ENCODE measurements around the gene BNC2. TPM values are rescaled to one million over a fixed set of nuclear protein-coding genes. Genes with fewer than 3 reads are reported as not detected.

Gene BNC2
- total RNA-seq, 4 donors from 2014 or later, result 3.9 to 45.4 (median 13.1) TPM

GRCh38 chr9:16509997-16510396 lies 360.5 kb downstream of the BNC2 start:
- H3K27me3 ChIP-seq, result no peaks in the 10 kb centered on the region
- no peak for TF ChIP-seq CTCF (IDR thresholded peaks at IDR 0.05)
- H3K27ac ChIP-seq, result peak overlapping the region in 1 of 4 donors; percentile 7
- no peak overlapping the region for H3K4me3 ChIP-seq
- peaks cover 0 to 4% (median 0%) of the 10 kb centered on the region in 4 donors for H3K4me1 ChIP-seq
- no peaks in the 10 kb centered on the region for H3K36me3 ChIP-seq
- DNase-seq, result no peak
- no peaks in the 10 kb centered on the region for H3K9me3 ChIP-seq

GRCh38 chr9:16505199-16505598 lies 365.3 kb downstream of the BNC2 start:
- DNase-seq, result no peak

GRCh38 chr9:16501726-16502125 lies 368.7 kb downstream of the BNC2 start:
- Histone ChIP-seq H3K36me3 (no peaks in the 10 kb centered on the region), H3K9me3 (no peaks in the 10 kb centered on the region), H3K27ac (no peak overlapping the region), H3K27me3 (no peaks in the 10 kb centered on the region), H3K4me3 (no peak overlapping the region), H3K4me1 (peaks cover 0 to 4% (median 0%) of the 10 kb centered on the region in 4 donors)
- DNase-seq, result no peak
- TF ChIP-seq POLR2A (IDR thresholded peaks at IDR 0.05), result no peak
- no peak for TF ChIP-seq CTCF (IDR thresholded peaks at IDR 0.05)

More at GRCh38 chr9:16505199-16505598, 365.3 kb downstream of the BNC2 start:
- Histone ChIP-seq H3K4me3 (no peak overlapping the region), H3K27me3 (no peaks in the 10 kb centered on the region), H3K27ac (peak overlapping the region in 1 of 4 donors; percentile 17), H3K9me3 (no peaks in the 10 kb centered on the region), H3K36me3 (no peaks in the 10 kb centered on the region), H3K4me1 (peaks cover 0 to 4% (median 0%) of the 10 kb centered on the region in 4 donors)
- TF ChIP-seq POLR2A (IDR thresholded peaks at IDR 0.05), result no peak
- no peak for TF ChIP-seq CTCF (IDR thresholded peaks at IDR 0.05)

GRCh38 chr9:16501141-16501540 lies 369.3 kb downstream of the BNC2 start:
- Histone ChIP-seq H3K4me1 (peaks cover 0 to 4% (median 0%) of the 10 kb centered on the region in 4 donors), H3K27me3 (no peaks in the 10 kb centered on the region), H3K36me3 (no peaks in the 10 kb centered on the region), H3K4me3 (no peak overlapping the region), H3K9me3 (no peaks in the 10 kb centered on the region), H3K27ac (no peak overlapping the region)
- no peak for DNase-seq
- TF ChIP-seq CTCF (IDR thresholded peaks at IDR 0.05) (no peak), POLR2A (IDR thresholded peaks at IDR 0.05) (no peak)

GRCh38 chr9:16500386-16500785 lies 370.1 kb downstream of the BNC2 start:
- TF ChIP-seq POLR2A (IDR thresholded peaks at IDR 0.05) (no peak), CTCF (IDR thresholded peaks at IDR 0.05) (no peak)
- no peaks in the 10 kb centered on the region for H3K36me3 ChIP-seq
- H3K9me3 ChIP-seq, result no peaks in the 10 kb centered on the region
- no peak overlapping the region for H3K4me3 ChIP-seq
- no peaks in the 10 kb centered on the region for H3K4me1 ChIP-seq
- H3K27me3 ChIP-seq, result no peaks in the 10 kb centered on the region
- H3K27ac ChIP-seq, result no peak overlapping the region
- DNase-seq, result no peak

GRCh38 chr9:16499892-16500291 lies 370.6 kb downstream of the BNC2 start:
- Histone ChIP-seq H3K27ac (no peak overlapping the region), H3K4me3 (no peak overlapping the region), H3K27me3 (no peaks in the 10 kb centered on the region), H3K4me1 (no peaks in the 10 kb centered on the region), H3K9me3 (no peaks in the 10 kb centered on the region), H3K36me3 (no peaks in the 10 kb centered on the region)
- TF ChIP-seq POLR2A (IDR thresholded peaks at IDR 0.05), result no peak
- no peak for TF ChIP-seq CTCF (IDR thresholded peaks at IDR 0.05)
- no peak for DNase-seq

Data from Peyer's patch (tissue), 4 donors.